Endothelial cell of umbilical vein (primary cell): Measurements from ENCODE around the gene PLA2G2A. TPM values are rescaled to one million over a fixed set of nuclear protein-coding genes. Genes with fewer than 3 reads are reported as not detected.

Source experiments
- BruUV-seq: library from RNA; stranded (reverse); fragments of 400-500 nt; replicated peaks from 2 replicates; lab custom pipeline; 2021; lab: Mats Ljungman, UMichigan
- CTCF ChIA-PET: fragments of 300-600, 350-600 bp; sonication (Branson Sonifier 250); formaldehyde crosslinking; loops from one replicate; lab custom pipeline; 2021; ENCODE audit warnings: antibody characterized with exemption, inconsistent platforms; lab: Charles Lee
- POLR2A ChIA-PET: fragments of 300-600, 350-600 bp; sonication (Branson Sonifier 250); formaldehyde crosslinking; loops from one replicate; lab custom pipeline; 2021; ENCODE audit warnings: antibody characterized with exemption, inconsistent platforms; lab: Charles Lee
- DNase-seq: peaks from one replicate; pipeline ENCODE4 v3.0.0-alpha.2; 2011; ENCODE audit warnings: low read depth, low spot score
- FAIRE-seq: peaks from 2 replicates; lab custom pipeline; 2011; peaks lifted over from hg19 to GRCh38; lab: Jason Lieb, UNC
- H2AFZ ChIP-seq: 2 replicates; pipeline ENCODE4 v1.6.0; 2012; ENCODE audit warnings: low read depth, low read length, control low read depth, inconsistent platforms
- H3K27ac ChIP-seq: 2 replicates; pipeline ENCODE4 v1.5.1; 2011; ENCODE audit warnings: low read depth, mild to moderate bottlenecking, control low read depth, low read length, moderate library complexity; ENCODE audit not compliant: insufficient read depth
- H3K27me3 ChIP-seq, 2 experiments: 2 replicates each; pipeline versions ENCODE4 v1.6.0 to v1.6.1; 2011; ENCODE audit warnings: low read length in 2 of 2, mixed read lengths in 1 of 2; ENCODE audit not compliant: control insufficient read depth in 2 of 2, insufficient read depth in 2 of 2
- H3K36me3 ChIP-seq, 2 experiments: 2 replicates in 1 of 2; 3 replicates in 1 of 2; pipeline ENCODE4 v1.5.1; 2011; ENCODE audit warnings: low read length in 2 of 2, mild to moderate bottlenecking in 1 of 2, moderate library complexity in 1 of 2; ENCODE audit not compliant: control insufficient read depth in 2 of 2, insufficient read depth in 2 of 2; ENCODE audit errors: extremely low read depth in 1 of 2
- H3K4me1 ChIP-seq: 3 replicates; pipeline ENCODE4 v1.5.1; 2011; ENCODE audit warnings: mild to moderate bottlenecking, low read length; ENCODE audit not compliant: control insufficient read depth, insufficient read depth; ENCODE audit errors: extremely low read depth
- H3K4me2 ChIP-seq: 2 replicates; pipeline ENCODE4 v1.6.1; 2011; ENCODE audit warnings: low read length, control low read depth, mixed read lengths; ENCODE audit not compliant: insufficient read depth
- H3K4me3 ChIP-seq, 3 experiments: fragments of 200-600 bp in 1 of 3; sonication (generic), shearing (Covaris generic) in 1 of 3; replicated peaks in 1 of 3; 2 replicates each; pipeline ENCODE4 v1.5.1; 2011 to 2016; ENCODE audit warnings: control low read depth in 3 of 3, low read length in 3 of 3, mild to moderate bottlenecking in 2 of 3, inconsistent platforms in 1 of 3, low read depth in 1 of 3, moderate library complexity in 1 of 3; ENCODE audit not compliant: insufficient read depth in 1 of 3
- H3K79me2 ChIP-seq: 2 replicates; pipeline ENCODE4 v1.6.0; 2012; ENCODE audit warnings: low read length, inconsistent platforms; ENCODE audit not compliant: control insufficient read depth, insufficient read depth
- H3K9ac ChIP-seq: replicated peaks from 2 replicates; pipeline ENCODE3; 2011; ENCODE audit warnings: low read length, control low read depth; ENCODE audit not compliant: insufficient read depth; ENCODE audit errors: extremely low read depth
- H3K9me1 ChIP-seq: replicated peaks from 3 replicates; pipeline ENCODE4 v1.6.0; 2011; ENCODE audit warnings: mild to moderate bottlenecking, low read length; ENCODE audit not compliant: control insufficient read depth, insufficient read depth; ENCODE audit errors: extremely low read depth
- H3K9me3 ChIP-seq: replicated peaks from 2 replicates; pipeline ENCODE4 v1.5.1; 2012; ENCODE audit warnings: low read length, inconsistent platforms; ENCODE audit not compliant: control insufficient read depth, insufficient read depth
- H4K20me1 ChIP-seq: replicated peaks from 2 replicates; pipeline ENCODE3; 2011; ENCODE audit warnings: mild to moderate bottlenecking, low read length; ENCODE audit not compliant: control insufficient read depth, insufficient read depth; ENCODE audit errors: extremely low read depth
- CTCF ChIP-seq, 2 donors: IDR thresholded peaks; 1 replicate in 1 of 2; 2 replicates in 1 of 2; pipeline ENCODE4 v1.5.1; 2011; ENCODE audit warnings: low read length in 2 of 2, mild to moderate bottlenecking in 2 of 2, moderate library complexity in 2 of 2, control low read depth in 1 of 2, inconsistent platforms in 1 of 2, low read depth in 1 of 2; ENCODE audit not compliant: insufficient read depth in 1 of 2; ENCODE audit errors: extremely low read depth in 1 of 2
- FOS ChIP-seq: IDR thresholded peaks from 2 replicates; pipeline ENCODE4 v1.6.1; 2011; ENCODE audit warnings: mild to moderate bottlenecking, low read length, moderate library complexity, borderline replicate concordance; ENCODE audit not compliant: insufficient read depth
- JUN ChIP-seq: IDR thresholded peaks from 2 replicates; pipeline ENCODE4 v1.6.1; 2011; ENCODE audit warnings: borderline replicate concordance, low read depth; ENCODE audit not compliant: insufficient read length, insufficient read depth
- dilution Hi-C: fragments of 300-500 bp; cut with MboI; formaldehyde crosslinking; loops from one replicate; pipeline ENCODE4 v1.15.0; 2019; ENCODE audit warnings: low sequenced_read_pairs; ENCODE audit not compliant: extremely low pct_ligation_motif_present
- intact Hi-C: fragments of 100-400 bp; cut with micrococcal nuclease; formaldehyde crosslinking; loops from one replicate; pipeline ENCODE4 v1.10.0; 2022
- polyA plus RNA-seq, 4 experiments: library from polyadenylated mRNA; depleted of rRNA in 3 of 4; stranded (reverse) in 3 of 4; unstranded in 1 of 4; fragments of >200 nt; gene quantifications; 2 replicates each; pipeline versions ENCODE4 v1.2.1 to v1.2.3, GENCODE V29; 2011 to 2012; ENCODE audit warnings: missing spikeins in 1 of 4
- total RNA-seq: library from RNA; stranded (reverse); gene quantifications from 2 replicates; pipeline ENCODE4 v1.2.3, GENCODE V29; 2021

Gene PLA2G2A
- total and polyA plus RNA-seq, 2 donors (not counting 3 experiments of a cell fraction or from before 2014, with no cell fraction given) = not detected

- peak; percentile 70 for DNase-seq
- POLR2A ChIA-PET = no interaction called here
- no TSS peak for BruUV-seq
Measured at GRCh38 chr1:19926296-19927129, 52.9 kb downstream of the PLA2G2A start.

More at GRCh38 chr1:19926296-19927129, 52.9 kb downstream of the PLA2G2A start:
- Histone ChIP-seq H3K27me3 (no peaks in the 10 kb centered on the region), H3K9ac (no peak overlapping the region), H3K9me3 (peaks cover 3% of the 10 kb centered on the region), H3K4me1 (no peaks in the 10 kb centered on the region), H3K27ac (no peak overlapping the region), H3K4me2 (no peak overlapping the region), H3K36me3 (no peaks in the 10 kb centered on the region), H3K9me1 (no peaks in the 10 kb centered on the region), H3K4me3 (no peak overlapping the region), H4K20me1 (no peaks in the 10 kb centered on the region), H2AFZ (no peak overlapping the region), H3K79me2 (no peaks in the 10 kb centered on the region)
- peak; percentile 55 for TF ChIP-seq FOS
- peak; percentile 56 for TF ChIP-seq JUN
- TF ChIP-seq CTCF (IDR thresholded peaks at IDR 0.05; ENCODE audit: extremely low read depth in 1 of 2, insufficient read depth in 1 of 2, low read depth in 1 of 2, low read length in 2 of 2) = no peak
- dilution Hi-C loops = no loop called here
- intact Hi-C loops = no loop called here
- CTCF ChIA-PET = interaction anchor here (1.4 kb wide), 2 partner anchors 9 to 269 kb away, joined by 4 to 5 read pairs; no protein-coding TSS in a partner anchor
- FAIRE-seq = peak; percentile 8

Other genes with a start within 250 kb of the PLA2G2A start
- 9.0 and 10.3 TPM in 2 replicates for gene TMCO4, start 179.7 kb downstream of the PLA2G2A start, total RNA-seq
- gene TMCO4, start 179.7 kb downstream of the PLA2G2A start, polyA plus RNA-seq = 7.6 and 8.3 TPM in 2 replicates
- gene RNF186, start 164.3 kb downstream of the PLA2G2A start, total RNA-seq = not detected in 2 replicates
- gene RNF186, start 164.3 kb downstream of the PLA2G2A start, polyA plus RNA-seq = not detected in 2 replicates
- 8.1 and 10.6 TPM in 2 replicates for gene OTUD3, start 97.2 kb downstream of the PLA2G2A start, total RNA-seq
- gene OTUD3, start 97.2 kb downstream of the PLA2G2A start, polyA plus RNA-seq = 3.0 and 3.1 TPM in 2 replicates
- not detected in 2 replicates for gene PLA2G2E, start 56.0 kb downstream of the PLA2G2A start, total RNA-seq
- not detected in 2 replicates for gene PLA2G2E, start 56.0 kb downstream of the PLA2G2A start, polyA plus RNA-seq
- not detected in 2 replicates for gene PLA2G5, start 90.6 kb upstream of the PLA2G2A start, total RNA-seq
- gene PLA2G5, start 90.6 kb upstream of the PLA2G2A start, polyA plus RNA-seq = 0.06 TPM in 1 of 2 replicates, not detected in the other
- not detected in 2 replicates for gene PLA2G2D, start 139.9 kb upstream of the PLA2G2A start, total RNA-seq
- gene PLA2G2D, start 139.9 kb upstream of the PLA2G2A start, polyA plus RNA-seq = not detected in 2 replicates
- gene PLA2G2F, start 159.7 kb upstream of the PLA2G2A start, total RNA-seq = not detected in 2 replicates
- gene PLA2G2F, start 159.7 kb upstream of the PLA2G2A start, polyA plus RNA-seq = not detected in 2 replicates
- not detected in 2 replicates for gene UBXN10, start 206.5 kb upstream of the PLA2G2A start, total RNA-seq
- gene UBXN10, start 206.5 kb upstream of the PLA2G2A start, polyA plus RNA-seq = not detected in 2 replicates
- not detected in 2 replicates for gene PLA2G2C, start 206.9 kb upstream of the PLA2G2A start, total RNA-seq
- gene PLA2G2C, start 206.9 kb upstream of the PLA2G2A start, polyA plus RNA-seq = not detected in 2 replicates